ENCODE measurements around the gene LGALS12. TPM values are rescaled to one million over a fixed set of nuclear protein-coding genes. Genes with fewer than 3 reads are reported as not detected.

The LGALS12 gene
- total RNA-seq, 1 experiment from 2014 or later: not detected

- no peak overlapping the region for H3K4me3 ChIP-seq (ENCODE audit: low read depth, low read length)
- CTCF ChIA-PET: no interaction called here
Observed at GRCh38 chr11:63554877-63555223, 49.0 kb downstream of the LGALS12 start.

GRCh38 chr11:63556404-63557013 lies 50.6 kb downstream of the LGALS12 start:
- Histone ChIP-seq H3K36me3 (ENCODE audit: control insufficient read depth, insufficient read depth, low read length) (no peaks in the 10 kb centered on the region), H3K27me3 (replicated peaks; ENCODE audit: control insufficient read depth, insufficient read depth, low read length) (no peaks in the 10 kb centered on the region), H3K4me3 (ENCODE audit: low read depth, low read length) (no peak overlapping the region), H3K9me3 (no peaks in the 10 kb centered on the region), H3K4me1 (peaks cover 7% of the 10 kb centered on the region)
- DNase-seq: no peak
- POLR2A ChIA-PET: no interaction called here
- Mint-ChIP-seq H3K36me3 (ENCODE audit: insufficient read depth, unreplicated experiment) (no peaks in the 10 kb centered on the region), H3K27me3 (ENCODE audit: insufficient read depth, unreplicated experiment) (no peaks in the 10 kb centered on the region), H3K4me1 (ENCODE audit: low read depth, unreplicated experiment) (no peaks in the 10 kb centered on the region), H3K4me3 (ENCODE audit: unreplicated experiment) (no peak overlapping the region), H3K9me3 (ENCODE audit: unreplicated experiment) (no peaks in the 10 kb centered on the region), H3K27ac (ENCODE audit: unreplicated experiment) (no peak overlapping the region)
- CTCF ChIA-PET: no interaction called here
- BruUV-seq (replicated peaks): no TSS peak
- intact Hi-C loops (cut with micrococcal nuclease; ENCODE audit: unreplicated experiment): no loop called here
- TF ChIP-seq CTCF (IDR thresholded peaks at IDR 0.05; ENCODE audit: insufficient read depth in 1 of 2, low read depth in 1 of 2, low read length in 1 of 2, severe bottlenecking in 1 of 2, unreplicated experiment in 1 of 2): no peak

More at GRCh38 chr11:63554877-63555223, 49.0 kb downstream of the LGALS12 start:
- no peak overlapping the region for H3K4me3 Mint-ChIP-seq (ENCODE audit: unreplicated experiment)
- no peaks in the 10 kb centered on the region for H3K36me3 ChIP-seq (ENCODE audit: control insufficient read depth, insufficient read depth, low read length)
- BruUV-seq (replicated peaks): no TSS peak
- H3K27ac Mint-ChIP-seq (ENCODE audit: unreplicated experiment): no peak overlapping the region
- H3K36me3 Mint-ChIP-seq (ENCODE audit: insufficient read depth, unreplicated experiment): peaks cover 4% of the 10 kb centered on the region
- DNase-seq: no peak
- no peaks in the 10 kb centered on the region for H3K27me3 ChIP-seq (replicated peaks; ENCODE audit: control insufficient read depth, insufficient read depth, low read length)
- peaks cover 7% of the 10 kb centered on the region for H3K4me1 ChIP-seq
- no peak for TF ChIP-seq CTCF (IDR thresholded peaks at IDR 0.05; ENCODE audit: insufficient read depth in 1 of 2, low read depth in 1 of 2, low read length in 1 of 2, severe bottlenecking in 1 of 2, unreplicated experiment in 1 of 2)
- H3K9me3 Mint-ChIP-seq (ENCODE audit: unreplicated experiment): no peaks in the 10 kb centered on the region
- H3K9me3 ChIP-seq: no peaks in the 10 kb centered on the region
- H3K4me1 Mint-ChIP-seq (ENCODE audit: low read depth, unreplicated experiment): no peaks in the 10 kb centered on the region
- no peaks in the 10 kb centered on the region for H3K27me3 Mint-ChIP-seq (ENCODE audit: insufficient read depth, unreplicated experiment)
- intact Hi-C loops (cut with micrococcal nuclease; ENCODE audit: unreplicated experiment): no loop called here
- POLR2A ChIA-PET: no interaction called here

- Histone ChIP-seq H3K9me3 (no peaks in the 10 kb centered on the region), H3K36me3 (ENCODE audit: control insufficient read depth, insufficient read depth, low read length) (no peaks in the 10 kb centered on the region), H3K4me1 (peaks cover 7% of the 10 kb centered on the region), H3K4me3 (ENCODE audit: low read depth, low read length) (no peak overlapping the region), H3K27me3 (replicated peaks; ENCODE audit: control insufficient read depth, insufficient read depth, low read length) (no peaks in the 10 kb centered on the region)
- H3K36me3 Mint-ChIP-seq (ENCODE audit: insufficient read depth, unreplicated experiment): no peaks in the 10 kb centered on the region
- no peaks in the 10 kb centered on the region for H3K9me3 Mint-ChIP-seq (ENCODE audit: unreplicated experiment)
- intact Hi-C loops (cut with micrococcal nuclease; ENCODE audit: unreplicated experiment): no loop called here
- no peak overlapping the region for H3K4me3 Mint-ChIP-seq (ENCODE audit: unreplicated experiment)
- H3K27ac Mint-ChIP-seq (ENCODE audit: unreplicated experiment): no peak overlapping the region
- DNase-seq: no peak
- H3K4me1 Mint-ChIP-seq (ENCODE audit: low read depth, unreplicated experiment): no peaks in the 10 kb centered on the region
- ChIA-PET CTCF (no interaction called here), POLR2A (no interaction called here)
- no peak for TF ChIP-seq CTCF (IDR thresholded peaks at IDR 0.05; ENCODE audit: insufficient read depth in 1 of 2, low read depth in 1 of 2, low read length in 1 of 2, severe bottlenecking in 1 of 2, unreplicated experiment in 1 of 2)
- no peaks in the 10 kb centered on the region for H3K27me3 Mint-ChIP-seq (ENCODE audit: insufficient read depth, unreplicated experiment)
- no TSS peak for BruUV-seq (replicated peaks)
Observed at GRCh38 chr11:63557570-63557969, 51.7 kb downstream of the LGALS12 start.

Data from Caco-2 (cell line).